Left colon (tissue), 2 donors: ENCODE measurements around the gene SCGB3A2. TPM values are rescaled to one million over a fixed set of nuclear protein-coding genes. Genes with fewer than 3 reads are reported as not detected.

Experiments used
- total RNA-seq, 2 donors: library from RNA; stranded (reverse); fragmentation: NEBNext Ultra II Directional; extraction: Animal tissue kit (Norgen Biotek cat#: 25700); gene quantifications; one replicate each; pipeline ENCODE4 v1.2.1, GENCODE V29; 2021
- donor health status: DM: no; HTN: no; CAD: no.
- donor health status: DM: yes; HTN: yes; CAD: no.

Gene SCGB3A2
- total RNA-seq, 2 donors from 2014 or later, result not detected

Other genes with a start within 250 kb of the SCGB3A2 start
- 1 to 10 TPM in 1 of 2 donors, under 1 TPM in 1; 0.49 to 1.1 TPM for gene JAKMIP2, start 96.0 kb upstream of the SCGB3A2 start, total RNA-seq
- 100 to 1,000 TPM; 275 to 368 TPM for gene SPINK1, start 47.0 kb upstream of the SCGB3A2 start, total RNA-seq
- not detected for gene C5orf46, start 27.8 kb downstream of the SCGB3A2 start, total RNA-seq
- gene SPINK5, start 185.3 kb downstream of the SCGB3A2 start, total RNA-seq, result 10 to 100 TPM; 12.8 to 32.6 TPM